ENCODE measurements around the gene TVP23C.

The TVP23C gene

GRCh38 chr17:15494821-15495220 lies 68.5 kb downstream of the TVP23C start:
- no peak for DNase-seq

- DNase-seq, result no peak
Measured at GRCh38 chr17:15493693-15494035, 69.6 kb downstream of the TVP23C start.

- DNase-seq, result no peak
Measured at GRCh38 chr17:15492791-15493692, 70.2 kb downstream of the TVP23C start.

DNA sequence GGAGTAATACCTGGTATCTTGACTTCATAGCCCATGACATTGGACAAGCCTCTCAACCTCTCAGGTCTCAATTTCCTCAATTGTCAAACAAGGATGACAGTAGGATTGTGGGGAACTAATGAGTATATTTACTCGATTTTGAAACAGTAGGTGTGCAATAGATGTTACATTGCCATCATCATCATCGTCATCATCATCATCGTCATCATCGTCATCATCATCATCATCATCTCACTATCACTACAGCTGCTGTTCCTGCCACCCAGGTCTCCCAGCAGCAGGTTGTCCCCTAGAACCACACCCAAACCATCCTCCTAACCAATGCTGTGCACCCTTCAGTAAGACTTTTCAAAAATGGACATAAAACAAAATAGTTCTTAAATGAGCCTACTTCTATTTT lies 71.1 kb downstream of the TVP23C start:
- DNase-seq, result no peak

- DNase-seq, result no peak
Measured at GRCh38 chr17:15490634-15491261, 72.5 kb downstream of the TVP23C start.

DNA sequence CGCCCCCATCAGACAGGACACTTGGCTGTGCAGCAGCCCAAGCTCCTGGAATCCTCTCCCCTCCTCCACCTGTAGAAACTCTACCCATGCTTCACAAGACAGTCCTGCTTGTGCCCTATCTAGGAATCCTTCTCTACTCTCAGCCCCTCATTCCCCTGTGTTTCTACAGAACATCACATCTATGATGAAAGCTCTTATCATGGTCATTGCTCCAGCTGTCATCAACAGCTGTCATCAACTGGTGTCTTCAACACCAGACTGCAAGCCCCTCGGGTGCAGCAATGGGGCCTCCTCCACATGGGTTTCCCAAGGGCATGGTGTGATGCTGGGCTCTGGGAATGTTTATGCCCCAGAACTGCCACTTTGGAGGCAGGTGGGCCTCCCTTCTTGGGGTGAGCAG lies 74.7 kb downstream of the TVP23C start:
- DNase-seq, result no peak

- no peak for DNase-seq
Measured at GRCh38 chr17:15485045-15485444, 78.2 kb downstream of the TVP23C start.

DNA sequence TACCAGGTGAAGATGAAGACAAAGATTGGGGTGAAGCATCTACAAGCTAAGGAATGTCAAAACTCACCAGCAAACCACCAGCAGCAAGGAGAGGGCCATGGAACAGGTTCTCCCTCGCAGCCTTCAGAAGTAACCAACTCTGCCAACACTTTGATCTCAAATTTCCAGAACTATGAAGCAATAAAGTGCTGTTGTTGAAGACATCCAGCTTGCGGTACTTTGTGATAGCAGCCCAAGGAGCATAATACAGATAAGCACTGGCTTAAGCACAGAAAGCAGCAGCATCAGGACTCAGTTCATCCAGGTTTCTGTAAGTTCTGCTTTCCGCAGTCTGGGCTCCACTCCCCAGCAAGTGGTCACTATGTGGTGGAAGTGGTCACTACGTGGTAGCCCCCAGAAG lies 79.9 kb downstream of the TVP23C start:
- DNase-seq, result no peak

DNA sequence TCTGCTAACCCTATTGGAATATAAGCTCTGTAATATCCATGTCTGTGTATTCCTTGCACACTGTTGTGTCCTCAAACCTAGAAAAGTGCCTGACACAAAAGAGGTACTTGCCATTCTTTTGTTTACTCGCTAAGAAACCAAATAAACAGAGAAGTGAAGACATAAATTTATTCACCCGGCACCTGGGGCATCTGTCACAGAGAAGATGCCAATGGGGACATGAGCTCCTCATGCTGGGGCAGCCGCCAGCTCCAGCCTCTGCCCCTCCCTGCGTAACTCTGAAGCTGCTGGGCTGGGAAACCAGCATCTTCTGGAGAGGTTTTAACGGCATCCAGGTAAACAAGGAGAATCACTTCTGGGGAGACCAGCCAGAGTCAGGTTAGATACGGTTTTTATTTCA lies 80.8 kb downstream of the TVP23C start:
- no peak for DNase-seq

- DNase-seq, result no peak
Measured at GRCh38 chr17:15481481-15481880, 81.8 kb downstream of the TVP23C start.

DNA sequence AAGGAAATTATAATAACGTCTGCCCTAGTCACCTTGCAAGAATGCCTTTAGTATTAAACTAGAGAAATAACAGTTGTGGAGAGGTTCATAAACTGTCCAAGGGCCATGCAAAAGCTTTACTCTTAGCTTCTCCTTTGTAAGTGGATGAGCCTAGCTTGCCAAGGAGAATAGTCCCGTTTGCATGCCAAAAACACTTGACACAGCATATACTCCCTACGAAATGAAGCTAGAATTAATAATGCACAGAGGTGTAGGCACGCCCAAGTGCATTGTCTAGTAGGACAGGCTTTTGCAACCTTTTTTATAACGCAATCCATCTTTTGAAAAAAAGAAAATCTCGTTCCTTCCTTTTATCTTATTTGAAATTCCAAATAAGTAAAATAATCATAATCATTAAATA lies 83.1 kb downstream of the TVP23C start:
- DNase-seq, result no peak

DNA sequence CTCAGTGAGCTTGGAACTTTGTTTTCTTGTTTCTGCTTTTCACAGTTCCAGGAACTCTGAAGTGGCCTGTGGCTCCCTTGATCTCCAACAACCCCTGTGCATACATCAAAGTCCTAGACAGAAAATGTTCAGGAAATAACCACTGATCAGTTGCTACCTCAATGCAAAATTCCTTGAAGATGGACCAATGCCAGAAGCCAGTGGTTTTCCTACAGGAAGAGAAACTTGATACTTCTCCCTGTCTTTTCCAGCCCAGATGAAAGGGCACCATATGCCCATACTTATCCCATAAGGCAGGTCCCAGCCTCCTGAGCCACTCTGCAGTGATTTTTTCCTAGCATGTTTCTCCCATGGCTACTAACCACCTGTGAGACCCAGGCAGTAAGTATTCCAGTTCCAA lies 83.6 kb downstream of the TVP23C start:
- DNase-seq, result no peak

- no peak for DNase-seq
Measured at GRCh38 chr17:15478845-15479244, 84.4 kb downstream of the TVP23C start.

DNA sequence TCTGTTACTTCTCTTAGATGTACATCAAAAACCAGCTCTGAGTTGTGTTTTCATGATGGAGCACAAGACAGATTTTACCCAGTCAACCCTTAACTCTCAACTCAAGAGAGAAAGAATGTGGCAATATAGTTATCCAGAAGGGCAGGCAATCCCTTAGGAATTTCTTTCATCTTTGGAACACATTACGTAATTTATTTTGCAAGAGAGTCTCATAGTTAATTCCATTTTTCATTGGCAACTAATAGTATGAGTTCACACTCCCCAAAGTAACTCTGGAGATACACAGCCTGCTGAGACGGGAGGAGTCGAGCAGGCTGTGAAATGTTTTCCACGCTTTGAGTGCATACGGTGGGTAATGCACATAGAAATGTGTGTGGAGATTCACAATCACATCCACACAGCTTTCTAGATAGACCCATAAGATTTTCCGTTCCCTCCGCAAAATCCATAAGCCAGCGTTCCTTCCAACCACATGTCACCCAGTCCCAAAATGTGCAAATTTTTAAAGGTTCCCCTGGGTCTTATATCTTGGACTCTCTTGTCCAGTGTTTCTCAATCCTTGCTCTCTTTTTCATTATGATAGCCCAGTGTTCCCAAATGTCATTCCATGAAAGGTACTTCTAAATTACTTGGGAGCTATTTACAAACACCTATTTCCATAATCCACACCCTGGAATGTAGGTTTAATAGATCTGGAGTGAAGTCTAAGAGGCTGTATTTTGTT lies 87.5 kb downstream of the TVP23C start:
- DNase-seq, result no peak

DNA sequence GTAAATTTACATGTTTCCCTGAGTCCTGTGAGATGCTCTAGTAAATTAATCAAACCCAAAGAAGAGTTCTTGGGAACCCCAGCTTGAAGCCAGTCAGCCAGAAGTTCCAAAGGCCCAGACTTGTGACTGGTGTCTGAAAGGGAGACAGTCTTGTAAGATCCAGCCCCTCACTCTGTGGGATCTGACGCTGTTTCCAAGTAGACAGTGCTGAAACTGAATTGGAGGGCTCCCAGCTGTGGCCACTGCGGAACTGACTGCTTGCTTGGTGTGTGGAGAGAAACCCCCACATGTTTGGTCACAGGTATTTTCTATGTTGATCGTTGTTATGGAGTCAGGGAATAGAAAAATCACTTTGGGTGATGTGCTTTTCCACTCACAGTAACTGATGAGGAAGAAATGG lies 90.4 kb downstream of the TVP23C start:
- DNase-seq, result no peak

DNA sequence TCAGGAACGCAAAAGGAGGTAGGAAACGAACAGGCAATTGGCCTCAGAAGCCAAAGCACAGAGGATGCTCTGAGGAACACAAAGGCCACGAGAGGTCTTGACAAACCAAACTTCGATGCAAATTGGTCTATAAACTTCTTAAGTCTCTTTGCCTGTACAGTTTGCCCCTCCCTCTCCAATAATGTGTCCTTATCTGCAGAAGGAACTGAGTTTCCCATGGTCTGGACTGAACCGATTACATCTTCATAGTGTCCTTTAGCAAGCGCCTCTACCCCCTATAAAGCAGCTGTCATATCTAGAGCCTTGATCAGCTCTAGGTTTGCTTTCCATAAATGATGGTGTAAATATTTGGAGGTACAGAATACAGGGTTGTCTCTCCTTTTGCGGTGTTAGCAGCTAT lies 92.7 kb downstream of the TVP23C start:
- no peak for DNase-seq

- DNase-seq, result no peak
Measured at GRCh38 chr17:15469260-15469659, 94.0 kb downstream of the TVP23C start.

DNA sequence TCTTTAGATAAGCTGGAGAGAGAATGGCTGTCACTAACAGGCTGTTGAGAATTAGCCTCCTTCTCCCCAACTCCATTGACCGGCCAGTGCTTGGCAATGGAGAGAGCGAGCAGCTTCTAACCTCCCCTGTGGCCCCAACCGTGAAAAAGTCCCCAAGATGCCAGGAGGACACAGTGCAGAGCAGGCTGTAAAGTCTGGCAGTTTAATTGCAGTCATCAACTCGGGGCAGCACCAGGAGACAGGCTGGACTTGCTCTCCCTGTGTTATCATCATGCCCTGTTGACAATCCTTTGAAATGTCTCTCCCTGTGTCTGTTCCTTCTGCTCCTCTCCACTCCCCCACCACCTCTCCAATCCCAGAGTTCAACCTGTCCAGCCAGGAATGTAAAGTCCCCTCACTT lies 95.2 kb downstream of the TVP23C start:
- no peak for DNase-seq

DNA sequence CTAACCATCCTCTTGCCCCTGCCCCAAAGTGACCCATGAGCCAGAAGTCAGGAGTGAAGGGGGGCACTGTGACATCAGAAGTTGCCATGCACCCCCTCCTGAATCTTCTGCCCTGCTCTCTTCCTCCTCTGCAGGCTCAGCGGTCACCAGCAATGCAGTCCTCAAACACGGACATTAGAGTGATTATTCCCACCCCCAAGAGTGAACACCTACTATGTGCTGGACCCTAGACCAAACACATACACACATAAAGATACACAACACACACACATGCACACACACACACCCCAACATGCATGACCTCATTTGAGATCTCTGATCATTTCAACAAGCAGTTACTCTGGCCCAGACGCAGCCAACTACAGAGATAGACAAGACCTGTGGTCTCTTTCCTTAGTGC lies 95.7 kb downstream of the TVP23C start, which contains the start of gene CDRT4:
TSS of gene CDRT4 (minus strand) at position 30 of the 400 bp plus-strand sequence. CDS start 27,383 bp downstream, outside the sequence.
- DNase-seq, result no peak

DNA sequence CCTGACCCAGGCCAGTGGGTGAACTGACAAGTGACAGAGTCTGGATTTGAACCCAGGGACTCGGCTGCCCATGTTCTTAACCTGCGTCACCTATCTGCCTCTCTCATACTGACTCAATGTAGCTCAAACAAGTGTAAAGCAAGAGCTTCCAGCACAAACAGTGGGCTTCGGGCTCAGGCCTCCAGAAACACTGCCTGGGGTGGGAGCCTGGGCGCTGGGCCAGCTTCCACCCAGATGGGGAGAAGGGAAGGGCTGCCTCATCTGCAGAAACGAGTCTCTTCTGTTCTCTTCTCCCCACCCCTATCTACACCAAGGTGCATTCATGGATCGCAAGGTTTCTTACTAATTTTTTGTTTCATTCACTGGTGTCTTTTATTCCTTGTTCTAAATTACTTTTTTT lies 97.2 kb downstream of the TVP23C start:
- no peak for DNase-seq

DNA sequence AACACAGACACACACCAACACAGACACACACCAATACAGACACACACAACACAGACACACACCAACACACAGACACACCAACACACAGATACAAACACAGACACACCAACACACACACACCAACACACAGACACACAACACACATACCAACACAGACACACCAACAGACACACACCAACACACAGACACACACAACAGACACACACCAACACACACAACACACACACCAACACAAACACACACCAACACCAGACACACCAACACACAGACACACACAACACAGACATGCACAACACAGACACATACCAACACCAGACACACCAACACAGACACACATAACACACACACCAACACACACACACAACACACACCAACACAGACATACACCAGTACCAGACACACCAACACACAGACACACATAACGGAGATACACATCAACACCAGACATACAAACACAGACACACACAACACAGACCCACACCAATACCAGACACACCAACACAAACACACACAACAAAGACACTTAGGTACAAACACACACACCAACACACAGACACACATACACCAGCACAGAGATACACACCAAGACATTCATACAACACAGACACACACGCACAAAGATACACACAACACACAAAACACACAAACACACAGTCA lies 98.1 kb downstream of the TVP23C start:
- DNase-seq, result no peak

- no peak for DNase-seq
Measured at GRCh38 chr17:15464231-15464985, 98.9 kb downstream of the TVP23C start.
